Stimulated activated CD4-positive, alpha-beta T cell treated with anti-CD3 and anti-CD28 coated beads, Interleukin-15, amount 100 ng/mL, for 1 hour (primary cell): ENCODE data around the gene TPI1.
"Not testable (repeated sequence)": the region's sequence is repeated elsewhere in the genome, so short reads cannot be mapped to it uniquely, and the experiment has no call there.

Experiments
- DNase-seq, 2 donors: peaks; one replicate each; pipeline ENCODE4 v3.0.0-alpha.2; 2020; ENCODE audit warnings: low read depth in 1 of 2, low spot score in 1 of 2

The TPI1 gene

GRCh38 chr12:6890789-6891645 is 23.7 kb downstream of the TPI1 start:
- peak; percentile 99 for DNase-seq

- DNase-seq: no peak
Observed at GRCh38 chr12:6891646-6892001, 24.3 kb downstream of the TPI1 start.

GRCh38 chr12:6892683-6893082 is 25.4 kb downstream of the TPI1 start:
- DNase-seq: not testable (repeated sequence)

GRCh38 chr12:6894321-6894720 is 27.0 kb downstream of the TPI1 start:
- no peak for DNase-seq

GRCh38 chr12:6896846-6897435 is 29.6 kb downstream of the TPI1 start:
- DNase-seq: no peak

GRCh38 chr12:6899427-6899826 is 32.1 kb downstream of the TPI1 start:
- no peak for DNase-seq

- no peak for DNase-seq
Observed at GRCh38 chr12:6899837-6900519, 32.6 kb downstream of the TPI1 start.

- DNase-seq: no peak
Observed at GRCh38 chr12:6902448-6902847, 35.1 kb downstream of the TPI1 start.

- no peak for DNase-seq
Observed at GRCh38 chr12:6903722-6904121, 36.4 kb downstream of the TPI1 start.

GRCh38 chr12:6904280-6905276 is 37.2 kb downstream of the TPI1 start, which contains the start of gene LRRC23:
Gene LRRC23 (plus strand): TSS chr12:6904822. CDS start chr12:6905634, 812 bp downstream.
- peak; percentile 88 to 93 for DNase-seq

GRCh38 chr12:6905414-6906040 is 38.2 kb downstream of the TPI1 start:
- no peak for DNase-seq

- DNase-seq: not testable (repeated sequence)
Observed at GRCh38 chr12:6908141-6908540, 40.8 kb downstream of the TPI1 start.

- DNase-seq: no peak
Observed at GRCh38 chr12:6909421-6910145, 42.3 kb downstream of the TPI1 start.

GRCh38 chr12:6912164-6912935 is 45.0 kb downstream of the TPI1 start:
- no peak for DNase-seq

GRCh38 chr12:6914246-6914946 is 47.1 kb downstream of the TPI1 start, which contains the start of gene ENO2:
Gene ENO2 (plus strand): TSS chr12:6914580. CDS start chr12:6915833, 1,253 bp downstream.
- DNase-seq: peak; percentile 71 to 75

- no peak for DNase-seq
Observed at GRCh38 chr12:6914947-6915788, 47.8 kb downstream of the TPI1 start.

GRCh38 chr12:6915789-6916285 is 48.5 kb downstream of the TPI1 start:
- DNase-seq: no peak
